GM19328 (cell line): Measurements from ENCODE around the gene KLHL22.
"Not testable (repeated sequence)": the region's sequence is repeated elsewhere in the genome, so short reads cannot be mapped to it uniquely, and the experiment has no call there.

ENCODE experiments used
- ATAC-seq: cut with Tn5 transposase; IDR thresholded peaks from one replicate; pipeline ENCODE4 v1.9.1; 2021; ENCODE audit warnings: mild to moderate bottlenecking, moderate library complexity; ENCODE audit not compliant: unreplicated experiment

KLHL22 gene

GRCh38 chr22:20423906-20424551, 71.6 kb downstream of the KLHL22 start:
- ATAC-seq: no peak

GRCh38 chr22:20423008-20423905, 72.3 kb downstream of the KLHL22 start:
- no peak for ATAC-seq

- no peak for ATAC-seq
These were observed 73.2 kb downstream of the KLHL22 start for GRCh38 chr22:20422271-20423007.

- ATAC-seq: no peak
These were observed 74.1 kb downstream of the KLHL22 start for GRCh38 chr22:20421507-20421874.

GRCh38 chr22:20420157-20420842, 75.3 kb downstream of the KLHL22 start:
- no peak for ATAC-seq

- no peak for ATAC-seq
These were observed 76.0 kb downstream of the KLHL22 start for GRCh38 chr22:20419664-20419951.

- no peak for ATAC-seq
These were observed 77.3 kb downstream of the KLHL22 start for GRCh38 chr22:20418211-20418788.

GRCh38 chr22:20415699-20416098, 79.9 kb downstream of the KLHL22 start:
- ATAC-seq: not testable (repeated sequence)

GRCh38 chr22:20415241-20415640, 80.4 kb downstream of the KLHL22 start:
- ATAC-seq: not testable (repeated sequence)

- no peak for ATAC-seq
These were observed 81.1 kb downstream of the KLHL22 start for GRCh38 chr22:20414450-20414849.

GRCh38 chr22:20414059-20414440, 81.5 kb downstream of the KLHL22 start:
- no peak for ATAC-seq

GRCh38 chr22:20413217-20414058, 82.2 kb downstream of the KLHL22 start:
- ATAC-seq: no peak

- no peak for ATAC-seq
These were observed 83.0 kb downstream of the KLHL22 start for GRCh38 chr22:20412474-20413216.

- not testable (repeated sequence) for ATAC-seq
These were observed 86.2 kb downstream of the KLHL22 start for GRCh38 chr22:20409385-20409784.

GRCh38 chr22:20408891-20409290, 86.7 kb downstream of the KLHL22 start:
- ATAC-seq: no peak

- ATAC-seq: no peak
These were observed 87.8 kb downstream of the KLHL22 start for GRCh38 chr22:20407829-20408228.

- no peak for ATAC-seq
These were observed 88.7 kb downstream of the KLHL22 start for GRCh38 chr22:20406686-20407408.

GRCh38 chr22:20405931-20406685, 89.5 kb downstream of the KLHL22 start:
- no peak for ATAC-seq
